Measurements from ENCODE around the gene PAOX.
"Not testable (repeated sequence)": the region's sequence is repeated elsewhere in the genome, so short reads cannot be mapped to it uniquely, and the experiment has no call there.

The PAOX gene

DNA sequence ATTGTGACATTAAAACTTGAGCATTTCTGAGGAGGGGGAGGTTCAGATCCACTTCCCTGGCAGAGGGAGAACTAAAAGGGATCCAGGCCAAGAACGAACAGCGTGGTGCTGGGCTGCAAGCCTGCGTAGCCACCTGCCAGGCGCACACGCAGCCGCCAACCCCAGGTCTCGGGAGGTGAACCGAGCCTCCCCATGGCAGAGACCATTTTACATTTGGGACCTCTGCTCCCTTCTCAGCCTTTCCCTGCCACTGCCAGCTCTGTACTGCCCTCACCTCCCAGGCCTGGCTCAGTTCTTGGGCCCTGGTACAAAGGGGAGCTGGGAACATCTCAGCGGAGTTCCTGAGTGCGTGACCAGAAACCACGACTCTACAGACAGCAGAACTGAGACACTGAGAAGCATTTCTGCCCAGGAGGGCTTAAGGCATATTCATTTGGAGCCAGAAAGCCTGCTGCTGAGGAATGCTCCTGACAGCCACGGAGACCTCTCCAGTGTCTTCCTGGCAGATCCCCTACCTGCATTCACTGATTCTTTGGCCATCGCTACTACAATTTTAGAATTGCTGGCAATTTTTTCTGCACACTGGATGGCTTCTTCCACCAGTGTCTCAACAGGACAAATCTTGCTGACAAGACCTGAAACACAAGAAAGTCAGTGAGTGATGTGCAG lies 13.5 kb upstream of the PAOX start:
- DNase-seq: no peak

DNA sequence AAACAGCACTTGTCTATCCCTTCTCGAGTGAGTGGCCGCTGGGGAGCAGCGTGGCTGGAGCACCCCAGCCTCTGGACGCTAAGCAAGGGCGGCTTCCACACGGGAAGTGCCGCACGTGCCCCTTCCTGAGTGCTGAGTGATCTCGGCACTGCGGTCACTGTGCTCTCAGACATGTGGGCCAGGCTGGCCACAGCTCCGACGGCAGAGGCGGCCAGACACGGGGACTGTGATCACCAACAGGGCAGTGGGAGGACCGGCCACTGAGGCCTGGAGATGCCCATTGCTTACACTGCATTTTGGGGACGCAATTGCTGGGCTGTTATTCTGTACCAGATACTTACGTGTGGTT lies 13.0 kb upstream of the PAOX start:
- DNase-seq: no peak

DNA sequence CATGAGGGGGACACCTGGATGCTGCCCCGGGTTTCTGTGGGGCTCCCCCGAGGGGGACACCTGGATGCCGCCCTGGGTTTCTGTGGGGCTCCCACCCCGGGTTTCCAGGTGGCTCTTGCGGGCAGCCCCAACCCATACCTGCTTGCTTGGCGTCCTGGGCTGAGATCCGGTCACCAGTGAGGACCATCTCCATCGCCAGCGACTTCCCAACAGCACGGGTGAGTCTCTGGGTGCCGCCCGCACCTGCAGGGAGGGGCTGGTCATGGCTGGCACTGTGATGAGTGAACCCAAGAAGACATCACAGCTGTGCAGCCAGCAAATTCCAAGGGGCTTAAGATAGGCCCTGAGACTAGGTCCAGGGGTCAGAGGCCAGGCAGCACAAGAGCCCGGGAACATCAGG lies 12.3 kb upstream of the PAOX start:
- DNase-seq: no peak

DNA sequence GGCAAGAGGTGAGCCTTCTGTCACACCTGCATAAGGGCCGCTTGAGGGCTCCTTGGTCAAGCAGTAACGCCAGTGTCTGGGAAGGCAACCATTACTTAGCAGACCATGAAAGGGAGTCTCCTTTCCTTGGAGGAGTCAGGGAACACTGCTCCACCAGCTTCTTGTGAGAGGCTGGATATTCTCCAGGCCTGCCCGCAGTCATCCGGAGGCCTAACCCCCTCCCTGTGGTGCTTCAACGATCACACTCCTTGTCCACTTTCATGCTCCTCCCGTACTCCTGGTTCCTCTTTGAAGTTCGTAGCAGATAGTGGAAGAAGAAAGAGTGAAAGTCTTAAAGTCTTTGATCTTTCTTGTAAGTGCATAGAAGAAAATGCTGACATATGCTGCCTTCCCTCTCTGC lies 11.6 kb upstream of the PAOX start:
- DNase-seq: not testable (repeated sequence)

DNA sequence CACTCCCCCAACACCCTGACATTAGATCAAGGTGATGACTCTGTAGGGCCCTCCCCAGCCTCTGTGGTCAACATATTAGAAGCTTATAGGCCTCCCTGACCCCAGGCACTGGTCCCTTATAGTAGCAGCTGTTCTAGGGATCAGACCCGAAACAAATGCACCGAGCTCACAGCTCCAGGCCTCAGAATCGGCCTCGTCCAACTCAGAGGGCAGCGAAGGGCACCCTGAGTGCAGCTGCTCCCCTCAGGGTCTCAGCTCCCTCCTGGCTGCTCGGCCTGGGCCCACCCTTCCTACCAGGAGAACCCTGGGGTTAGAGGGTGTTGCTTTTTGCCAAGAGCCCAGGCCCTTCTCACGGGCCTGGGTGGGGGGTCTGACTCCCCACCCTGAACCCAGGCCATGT lies 10.9 kb upstream of the PAOX start:
- DNase-seq: no peak

DNA sequence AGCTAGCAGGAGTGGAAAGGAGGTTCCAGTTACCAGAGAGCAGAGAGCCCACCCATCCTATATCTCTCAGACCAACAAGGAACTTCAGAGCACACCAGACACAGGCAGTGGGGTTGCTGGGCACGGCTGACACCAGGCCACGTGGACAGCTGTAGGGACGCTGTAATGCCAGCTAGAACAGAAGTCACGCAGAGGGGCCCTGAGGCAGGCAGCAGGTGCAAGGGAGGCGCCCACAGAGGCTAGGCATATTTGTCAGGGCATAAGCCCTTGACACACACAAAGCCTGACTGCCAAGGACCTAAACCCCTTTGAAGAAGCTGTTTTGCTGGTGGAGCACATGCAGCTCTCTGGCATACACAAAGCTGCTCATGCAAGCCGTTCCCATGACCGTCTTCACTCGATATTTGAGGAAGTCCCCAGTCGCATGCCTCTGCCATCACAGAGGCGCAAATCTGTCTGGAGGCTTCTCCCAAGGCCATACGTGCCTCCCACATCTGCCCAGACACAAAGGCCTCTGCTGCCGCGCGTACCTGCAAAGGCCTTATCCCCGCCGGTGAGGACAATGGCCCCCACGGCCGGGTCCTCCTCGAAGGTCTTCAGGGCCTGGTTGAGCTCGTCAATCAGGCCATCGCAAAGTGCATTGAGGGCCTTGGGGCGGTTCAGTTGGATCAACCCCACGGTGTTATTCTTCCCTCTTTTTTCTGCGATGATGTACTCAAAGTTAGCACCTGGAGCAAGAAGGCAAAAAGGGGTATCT lies 8.9 kb upstream of the PAOX start:
- DNase-seq: no peak

DNA sequence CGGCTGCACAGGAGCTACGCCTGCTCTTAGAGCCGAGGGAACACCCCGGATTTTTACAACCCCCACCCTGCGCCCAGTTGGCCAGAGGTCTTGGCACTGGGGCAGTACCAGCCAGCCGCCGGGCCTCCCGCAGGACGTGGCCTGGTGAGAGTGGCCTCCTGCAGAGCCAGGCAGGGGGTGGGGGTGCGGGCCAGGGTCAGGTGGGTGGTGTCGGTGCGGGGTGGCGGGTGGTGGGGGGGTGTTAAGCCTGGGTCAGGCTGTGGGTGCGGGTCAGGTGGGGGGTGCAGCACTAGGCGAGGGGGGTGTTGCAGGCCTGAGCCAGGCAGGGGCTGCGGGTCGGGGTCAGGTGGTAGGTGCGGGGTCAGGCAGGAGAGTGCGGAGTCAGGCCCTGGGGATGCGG lies 6.6 kb upstream of the PAOX start:
- DNase-seq: no peak

DNA sequence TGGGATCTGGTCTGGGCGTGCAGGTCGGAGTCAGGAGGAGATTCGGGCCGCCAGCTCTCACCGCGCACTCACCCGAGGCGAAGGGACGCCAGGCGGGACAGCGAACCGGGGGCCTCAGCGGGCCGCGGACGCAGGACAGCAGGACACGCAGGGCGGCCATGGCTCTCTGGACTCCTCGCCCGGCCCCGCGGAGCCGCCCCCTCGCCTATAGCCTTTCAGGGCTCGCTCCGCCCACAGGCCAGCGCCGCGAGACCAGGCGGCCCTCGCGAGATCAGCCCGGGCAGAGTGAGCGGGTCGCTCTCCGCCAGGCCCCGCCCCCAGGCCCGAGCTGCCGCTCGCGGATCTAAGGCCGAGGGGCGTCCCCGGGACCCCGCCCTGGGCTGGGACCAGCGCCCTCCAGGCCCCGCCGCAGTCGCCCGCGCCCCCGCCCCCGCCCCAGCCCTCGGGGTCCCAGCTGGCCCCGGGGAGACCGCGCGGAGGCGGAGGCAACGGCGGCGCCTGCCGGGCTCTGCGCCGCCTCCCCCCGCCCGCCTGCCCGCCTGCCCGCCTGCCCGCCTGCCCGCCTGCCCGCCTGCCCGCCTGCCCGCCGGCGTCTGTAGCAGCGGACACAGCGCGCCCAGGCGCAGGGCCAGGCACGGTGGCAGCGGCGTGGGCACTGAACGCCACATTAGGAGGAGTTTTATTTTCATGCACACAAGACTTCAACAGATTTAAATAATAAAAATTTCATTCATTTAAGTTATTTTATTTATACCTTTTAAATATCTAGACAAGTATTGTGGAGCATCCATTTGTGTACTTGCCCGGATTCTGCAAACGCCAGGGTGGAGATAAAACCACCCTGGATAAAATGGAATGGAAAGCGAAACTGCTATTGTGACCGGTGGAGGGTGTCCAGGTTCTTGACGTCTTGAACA lies 5.6 kb upstream of the PAOX start, which contains the start of gene ECHS1:
Gene ECHS1 (minus strand): TSS at position 181 of the 917 bp plus-strand sequence. CDS start 21 bp downstream, at position 160.
- DNase-seq: peak; percentile 90

DNA sequence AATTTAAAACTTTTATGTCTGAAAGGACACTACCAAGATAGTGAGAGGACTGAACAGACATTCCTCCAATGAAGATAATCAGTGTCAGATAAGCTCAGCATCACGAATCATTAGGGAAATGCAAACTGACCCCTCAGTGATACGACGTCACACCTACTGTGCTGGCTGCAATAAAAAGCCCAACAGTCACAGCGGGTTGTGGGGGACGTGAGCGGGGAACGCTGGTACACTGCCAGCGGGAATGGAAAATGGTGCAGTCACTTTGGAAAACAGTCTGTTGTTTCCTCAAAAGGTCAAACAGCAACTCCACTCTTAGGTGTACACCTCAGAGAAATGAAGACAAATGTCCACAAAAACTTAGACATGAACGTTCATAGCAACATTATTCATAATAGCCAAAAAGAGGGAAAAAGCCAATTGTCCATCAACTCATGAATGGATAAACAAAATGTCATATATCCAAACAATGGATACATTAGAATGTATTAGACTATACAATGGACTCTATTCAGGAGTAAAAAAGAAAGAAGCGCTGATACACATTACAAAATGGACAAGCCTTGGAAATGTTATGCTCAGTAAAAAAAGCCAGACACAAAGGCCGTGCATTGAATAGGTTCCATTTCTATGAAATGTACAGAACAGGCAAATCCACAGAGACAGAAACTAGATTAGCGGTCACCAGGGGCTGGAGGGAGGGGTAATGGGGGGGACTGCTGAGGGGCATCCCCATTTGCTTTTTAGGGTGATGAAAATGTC lies 3.5 kb upstream of the PAOX start:
- DNase-seq: no peak

DNA sequence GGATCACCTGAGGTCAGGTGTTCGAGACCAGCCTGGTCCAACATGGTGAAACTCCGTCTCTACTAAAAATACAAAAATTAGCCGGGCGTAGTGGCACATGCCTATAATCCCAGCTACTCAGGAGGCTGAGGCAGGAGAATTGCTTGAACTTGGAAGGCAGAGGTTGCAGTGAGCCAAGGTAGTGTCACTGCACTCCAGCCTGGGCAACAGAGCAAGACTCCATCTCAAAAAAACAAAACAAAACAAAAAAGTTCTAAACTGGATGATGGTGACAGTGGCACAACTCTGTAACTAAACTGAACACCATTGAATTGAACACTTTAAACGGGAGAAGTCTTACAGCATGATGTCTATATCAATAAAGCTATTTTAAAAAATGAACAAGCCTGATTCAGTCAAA lies 2.9 kb upstream of the PAOX start:
- not testable (repeated sequence) for DNase-seq

DNA sequence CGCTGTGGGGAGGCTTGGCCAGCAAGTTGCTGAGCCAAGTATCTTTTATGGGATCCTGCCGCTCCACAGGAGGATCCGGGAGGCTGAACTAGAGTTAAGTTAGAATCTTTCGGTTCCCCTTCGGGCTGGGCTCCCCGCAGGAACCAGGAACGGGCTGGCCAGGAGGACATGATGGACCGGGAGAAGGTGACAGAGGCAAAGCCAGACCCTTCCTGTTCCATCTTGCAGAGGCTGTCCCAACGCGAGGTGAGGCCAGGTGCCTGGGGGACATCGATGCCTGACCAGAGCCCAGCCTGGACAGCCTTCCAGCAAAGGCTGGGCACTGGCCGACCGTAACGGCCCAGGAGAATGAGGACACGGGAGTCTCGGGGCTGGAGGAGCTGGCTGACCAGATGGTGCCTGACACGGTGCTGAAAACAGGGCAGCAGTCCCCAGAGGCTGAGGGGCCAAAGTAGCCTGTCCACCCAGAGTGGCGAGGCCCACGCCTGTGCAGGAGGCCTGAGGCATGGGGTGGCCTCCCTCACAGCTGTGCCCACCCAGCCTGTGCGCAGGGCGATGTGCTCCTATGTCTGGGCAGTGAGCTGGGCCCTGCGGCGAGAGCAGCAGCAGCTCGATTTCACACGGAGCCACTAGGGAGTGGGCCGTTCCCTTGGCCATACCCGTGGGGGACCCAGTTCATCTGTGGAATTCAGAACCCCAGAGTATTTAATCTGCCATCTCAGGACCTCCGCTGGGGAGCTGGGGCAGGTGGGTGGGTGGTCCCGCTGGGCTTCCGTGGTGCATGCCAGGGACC lies 1.8 kb upstream of the PAOX start:
- no peak for DNase-seq

DNA sequence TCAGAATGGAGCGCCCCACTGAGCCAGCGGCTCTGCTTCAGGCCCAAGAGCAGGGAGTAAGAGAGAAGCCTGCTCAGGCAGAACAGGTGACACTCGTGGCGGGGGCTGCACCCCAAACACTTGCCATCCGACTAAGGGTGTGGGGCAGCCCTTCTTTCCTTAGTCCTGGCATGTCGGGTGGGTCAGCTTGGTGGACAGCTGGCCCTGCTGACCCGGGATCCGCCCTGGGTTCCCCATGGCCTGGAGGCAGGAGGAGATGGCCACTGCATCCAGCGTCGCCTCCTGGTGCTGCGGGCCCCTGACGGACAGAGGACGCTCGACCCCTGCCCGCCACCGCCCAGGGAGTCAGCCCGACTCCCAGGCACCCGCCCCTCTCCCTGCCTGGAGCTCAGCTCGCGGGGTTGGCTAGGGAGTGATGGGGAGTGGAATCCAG lies 1.2 kb upstream of the PAOX start:
- DNase-seq: no peak

DNA sequence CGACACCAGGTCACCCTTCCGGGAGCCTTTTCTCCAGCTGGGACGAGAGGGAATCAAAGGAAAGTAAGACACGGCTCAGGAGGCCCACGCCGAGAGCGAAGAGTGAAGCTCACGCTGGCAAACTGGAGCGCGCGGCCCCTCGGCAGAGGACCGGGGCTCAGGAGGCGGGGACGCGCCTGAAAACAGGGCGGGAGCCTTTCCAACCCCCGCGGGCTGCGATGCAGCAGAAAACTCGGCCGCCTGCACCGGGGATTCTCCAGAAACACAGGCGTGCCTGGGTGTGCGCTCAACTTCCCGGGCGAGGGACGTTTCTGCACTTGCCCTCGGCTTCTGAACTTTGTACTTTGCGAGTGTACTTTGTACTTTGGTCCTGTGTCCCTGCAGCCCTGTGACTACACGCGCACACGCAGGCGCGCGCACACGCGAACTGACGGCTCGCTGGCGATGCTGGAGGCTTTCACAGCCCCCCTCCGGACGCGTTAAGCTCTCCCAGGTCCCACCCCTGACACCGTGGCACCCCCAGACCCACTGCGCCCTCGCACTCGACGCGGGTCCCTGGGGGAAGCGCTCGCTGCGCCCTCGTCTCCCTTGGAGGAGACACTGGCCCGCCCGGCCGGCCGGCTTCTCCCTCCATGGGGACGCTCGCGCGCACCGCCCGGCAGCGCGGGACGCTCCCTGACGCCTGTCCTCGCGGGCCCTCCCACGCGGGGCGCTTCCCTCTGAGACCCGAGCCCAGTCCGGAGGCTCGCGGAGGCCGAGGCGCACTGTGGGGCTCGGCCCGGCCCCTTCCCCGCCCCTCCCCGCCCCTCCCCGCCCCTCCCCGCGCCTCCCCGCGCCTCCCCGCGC lies 588 bp upstream of the PAOX start:
- DNase-seq: peak; percentile 44

DNA sequence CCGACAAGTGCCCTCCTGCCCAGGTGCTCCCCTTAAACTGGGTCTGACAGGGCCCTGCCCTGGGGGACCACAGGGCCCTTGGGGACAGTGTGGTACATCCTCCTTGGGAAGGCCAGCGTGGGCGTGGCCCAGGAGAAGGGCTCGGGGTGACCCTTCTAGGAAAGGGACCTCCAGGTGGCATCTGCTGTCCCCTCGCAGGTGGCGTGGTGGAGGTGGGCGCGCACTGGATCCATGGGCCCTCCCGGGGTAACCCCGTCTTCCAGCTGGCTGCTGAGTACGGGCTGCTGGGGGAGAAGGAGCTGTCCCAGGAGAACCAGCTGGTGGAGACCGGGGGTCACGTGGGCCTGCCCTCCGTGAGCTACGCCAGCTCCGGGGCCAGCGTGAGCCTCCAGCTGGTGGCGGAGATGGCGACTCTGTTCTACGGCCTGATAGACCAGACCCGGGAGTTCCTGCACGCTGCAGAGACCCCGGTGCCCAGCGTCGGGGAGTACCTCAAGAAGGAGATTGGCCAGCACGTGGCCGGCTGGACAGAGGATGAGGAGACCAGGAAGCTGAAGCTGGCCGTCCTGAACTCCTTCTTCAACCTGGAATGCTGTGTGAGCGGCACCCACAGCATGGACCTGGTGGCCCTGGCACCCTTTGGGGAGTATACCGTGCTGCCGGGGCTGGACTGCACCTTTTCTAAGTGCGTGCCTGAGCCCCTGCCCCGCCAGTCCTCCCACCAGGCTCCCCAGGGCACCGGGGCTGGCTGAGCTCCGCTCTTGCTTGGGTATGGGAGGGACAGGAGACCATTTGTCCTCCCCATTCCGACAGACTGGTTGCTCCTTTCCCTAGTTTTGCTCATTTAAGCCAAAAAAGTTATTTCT lies 972 bp downstream of the PAOX start:
- no peak for DNase-seq

DNA sequence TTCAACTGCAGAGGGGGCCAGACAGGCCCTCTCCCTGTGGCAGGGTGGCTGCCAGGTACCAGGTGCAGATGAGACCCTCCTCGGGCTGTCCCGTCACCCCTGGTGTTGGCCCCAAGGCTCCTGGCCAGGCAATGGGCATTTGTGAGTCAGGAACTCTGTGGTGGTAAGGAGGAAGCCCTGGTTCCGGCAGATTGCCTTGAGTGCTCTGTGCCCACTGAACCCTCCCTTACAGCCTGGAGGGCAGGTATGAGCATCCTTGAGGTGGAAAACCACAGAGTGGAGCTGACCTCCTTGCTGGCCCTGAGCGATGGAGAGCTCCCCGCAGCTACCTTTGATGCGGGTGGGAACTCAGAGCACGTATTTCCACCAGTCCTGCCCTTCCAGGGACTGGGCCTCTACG lies 2.0 kb downstream of the PAOX start:
- no peak for DNase-seq

DNA sequence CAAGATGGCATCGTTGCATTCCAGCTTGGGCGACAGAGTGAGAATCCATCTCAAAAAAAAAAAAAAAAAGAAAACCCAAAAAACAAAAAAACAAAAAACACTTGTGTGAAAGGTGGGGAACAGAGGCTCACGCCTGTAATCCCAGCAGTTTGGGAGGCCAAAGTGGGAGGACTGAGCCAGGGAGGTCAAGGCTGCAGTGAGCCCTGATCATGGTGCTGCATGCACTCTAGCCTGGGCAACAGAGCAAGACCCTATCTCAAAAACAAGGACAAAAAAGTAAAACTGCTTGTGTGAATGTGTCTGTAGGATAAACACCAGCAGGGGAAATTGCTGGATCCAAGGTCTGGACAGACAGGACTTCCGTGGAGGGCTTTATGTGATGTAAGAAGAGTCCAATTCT lies 4.5 kb downstream of the PAOX start:
- DNase-seq: no peak

DNA sequence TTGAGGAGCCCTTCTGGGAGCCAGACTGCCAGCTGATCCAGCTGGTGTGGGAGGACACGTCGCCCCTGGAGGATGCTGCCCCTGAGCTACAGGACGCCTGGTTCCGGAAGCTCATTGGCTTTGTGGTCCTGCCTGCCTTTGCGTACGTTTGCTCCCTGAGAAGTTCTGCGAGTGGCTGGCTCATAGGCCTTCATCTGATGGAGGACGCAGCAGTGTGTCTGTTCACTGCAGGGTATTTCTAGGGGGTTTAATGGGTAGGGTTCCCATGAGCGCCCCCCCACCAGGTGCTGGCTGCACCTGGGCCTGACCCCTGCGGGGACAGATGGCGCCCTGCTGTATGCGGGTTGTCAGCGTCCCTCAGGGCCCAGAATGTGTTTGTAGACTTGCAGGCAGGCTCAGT lies 5.0 kb downstream of the PAOX start:
- DNase-seq: no peak

DNA sequence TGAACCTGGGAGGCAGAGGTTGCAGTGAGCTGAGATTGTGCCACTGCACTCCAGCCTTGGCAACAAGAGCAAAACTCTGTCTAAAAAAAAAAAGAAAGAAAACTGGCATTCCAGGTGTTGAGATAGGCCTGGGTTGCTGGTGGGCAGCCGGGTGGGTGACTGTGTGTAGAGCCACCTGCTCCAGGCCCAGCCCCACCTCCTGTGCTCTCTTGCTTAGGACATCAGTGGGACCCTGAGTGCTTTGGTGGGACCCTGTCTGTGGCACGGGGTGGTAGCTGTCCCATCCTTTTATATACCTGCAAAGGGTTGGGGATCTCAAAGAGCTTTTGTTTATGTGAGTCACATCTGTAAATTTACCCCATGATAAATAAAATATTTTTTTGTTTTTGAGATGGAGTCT lies 6.2 kb downstream of the PAOX start:
- no peak for DNase-seq

DNA sequence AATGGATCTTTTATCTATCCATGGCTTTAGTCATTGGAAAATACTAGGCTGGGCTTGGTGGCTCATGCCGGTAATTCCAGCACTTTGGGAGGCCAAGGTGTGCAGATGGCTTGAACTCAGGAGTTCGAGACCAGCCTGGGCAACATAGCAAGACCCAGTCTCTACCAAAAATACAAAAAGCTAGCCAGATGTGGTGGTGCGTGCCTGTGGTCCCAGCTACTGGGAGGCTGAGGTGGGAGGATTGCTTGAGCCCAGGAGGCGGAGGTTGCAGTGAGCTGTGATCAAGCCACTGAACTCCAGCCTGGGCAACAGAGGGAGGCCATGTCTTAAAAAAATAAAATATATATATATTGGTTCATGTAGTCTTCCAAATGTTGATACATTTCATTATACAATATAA lies 7.9 kb downstream of the PAOX start:
- not testable (repeated sequence) for DNase-seq
